Astrocyte (in vitro differentiated cells and primary cell): ENCODE results near the gene ARSJ.

Experiments used
- CTCF ChIP-seq: IDR thresholded peaks from 2 replicates; pipeline ENCODE4 v1.5.1; 2011; ENCODE audit warnings: low read depth, mild to moderate bottlenecking, inconsistent platforms, low read length, moderate library complexity; ENCODE audit not compliant: insufficient read depth
- EZH2 ChIP-seq: IDR thresholded peaks from 2 replicates; pipeline ENCODE4 v1.6.1; 2012; ENCODE audit warnings: mild to moderate bottlenecking, low read length, inconsistent platforms; ENCODE audit not compliant: insufficient read depth

DNA sequence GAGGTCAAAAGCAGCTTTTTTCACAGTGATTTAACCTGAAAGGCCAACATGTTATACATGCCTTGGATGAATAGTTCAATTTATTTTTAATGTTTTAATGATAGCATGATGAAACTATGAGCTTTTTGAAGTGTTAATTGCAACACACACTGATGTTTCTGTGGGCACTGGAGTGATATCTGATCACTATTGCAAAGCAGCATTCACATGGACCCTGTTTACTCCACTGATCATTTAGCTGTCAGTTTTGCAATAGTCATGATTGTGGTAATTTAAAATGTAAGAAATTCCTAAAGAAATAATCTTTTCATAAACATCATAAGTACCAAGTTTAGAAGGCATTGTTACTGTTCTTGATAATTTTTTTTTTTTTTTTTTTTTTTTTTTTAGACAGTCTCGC lies 74.1 kb downstream of the ARSJ start:
- TF ChIP-seq CTCF (no peak), EZH2 (no peak)
